Calu3 (cell line): ENCODE results near the gene LCOR. TPM values are rescaled to one million over a fixed set of nuclear protein-coding genes. Genes with fewer than 3 reads are reported as not detected.

Experiments used
- BruUV-seq: library from RNA; stranded (reverse); fragments of 400-500 nt; replicated peaks from 2 replicates; lab custom pipeline; 2021; lab: Mats Ljungman, UMichigan
- CTCF ChIA-PET: fragments of 300-600 bp; sonication (Branson Sonifier 250); formaldehyde crosslinking; loops from one replicate; lab custom pipeline; 2022; ENCODE audit warnings: antibody characterized with exemption; lab: Charles Lee
- DNase-seq: peaks from one replicate; pipeline ENCODE4 v3.0.0; 2022
- H3K27ac Mint-ChIP-seq: one replicate; pipeline ENCODE4 v1.8.0; 2022; ENCODE audit warnings: mixed read lengths; ENCODE audit not compliant: unreplicated experiment
- H3K27me3 Mint-ChIP-seq: one replicate; pipeline ENCODE4 v1.8.0; 2022; ENCODE audit warnings: mixed read lengths; ENCODE audit not compliant: unreplicated experiment
- H3K36me3 Mint-ChIP-seq: one replicate; pipeline ENCODE4 v1.8.0; 2022; ENCODE audit warnings: mild to moderate bottlenecking, moderate library complexity, mixed read lengths; ENCODE audit not compliant: insufficient read depth, unreplicated experiment
- H3K4me1 Mint-ChIP-seq: one replicate; pipeline ENCODE4 v1.8.0; 2022; ENCODE audit warnings: mild to moderate bottlenecking, low read depth, mixed read lengths; ENCODE audit not compliant: unreplicated experiment
- H3K4me3 Mint-ChIP-seq: one replicate; pipeline ENCODE4 v1.8.0; 2022; ENCODE audit warnings: mild to moderate bottlenecking, low read depth, moderate library complexity, mixed read lengths; ENCODE audit not compliant: unreplicated experiment
- H3K9me3 Mint-ChIP-seq: one replicate; pipeline ENCODE4 v1.8.0; 2022; ENCODE audit warnings: low read depth, mixed read lengths; ENCODE audit not compliant: unreplicated experiment
- intact Hi-C: fragments of 100-400 bp; cut with micrococcal nuclease; formaldehyde crosslinking; loops from one replicate; pipeline ENCODE4 v1.10.0; 2022; ENCODE audit not compliant: unreplicated experiment
- total RNA-seq: library from RNA; stranded (reverse); gene quantifications from 2 replicates; pipeline ENCODE4 v1.2.3, GENCODE V29; 2022
- TF ChIP-seq, protein P1 (sequence below): fragments of 200-600 bp; IDR thresholded peaks from one replicate; pipeline ENCODE4 v1.8.0; 2022; ENCODE audit warnings: antibody characterized with exemption; ENCODE audit not compliant: unreplicated experiment

LCOR gene
- total RNA-seq, 1 experiment from 2014 or later, result 50.1 TPM

DNA sequence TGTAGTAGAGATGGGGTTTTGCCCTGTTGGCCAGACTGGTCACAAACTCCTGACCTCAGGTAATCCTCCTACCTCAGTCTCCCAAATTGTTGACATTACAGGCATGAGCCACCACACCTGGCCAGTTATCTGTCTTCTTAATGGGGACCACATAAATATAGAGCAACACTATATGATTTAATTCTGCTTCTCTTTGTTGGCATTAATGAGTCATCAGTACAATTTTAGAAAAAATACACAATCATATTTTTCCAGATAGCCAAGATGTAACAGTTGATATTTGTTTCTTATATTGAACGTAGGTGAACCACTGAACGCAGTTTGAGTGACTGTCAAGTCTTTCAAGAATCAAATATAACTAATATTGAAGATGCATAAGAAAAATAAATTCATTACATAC lies 48.5 kb downstream of the LCOR start:
- Mint-ChIP-seq H3K36me3 (no peaks in the 10 kb centered on the region), H3K27ac (no peak overlapping the region), H3K9me3 (no peaks in the 10 kb centered on the region), H3K27me3 (no peaks in the 10 kb centered on the region), H3K4me1 (peaks cover 16% of the 10 kb centered on the region), H3K4me3 (no peak overlapping the region)
- TF ChIP-seq, protein P1, sequence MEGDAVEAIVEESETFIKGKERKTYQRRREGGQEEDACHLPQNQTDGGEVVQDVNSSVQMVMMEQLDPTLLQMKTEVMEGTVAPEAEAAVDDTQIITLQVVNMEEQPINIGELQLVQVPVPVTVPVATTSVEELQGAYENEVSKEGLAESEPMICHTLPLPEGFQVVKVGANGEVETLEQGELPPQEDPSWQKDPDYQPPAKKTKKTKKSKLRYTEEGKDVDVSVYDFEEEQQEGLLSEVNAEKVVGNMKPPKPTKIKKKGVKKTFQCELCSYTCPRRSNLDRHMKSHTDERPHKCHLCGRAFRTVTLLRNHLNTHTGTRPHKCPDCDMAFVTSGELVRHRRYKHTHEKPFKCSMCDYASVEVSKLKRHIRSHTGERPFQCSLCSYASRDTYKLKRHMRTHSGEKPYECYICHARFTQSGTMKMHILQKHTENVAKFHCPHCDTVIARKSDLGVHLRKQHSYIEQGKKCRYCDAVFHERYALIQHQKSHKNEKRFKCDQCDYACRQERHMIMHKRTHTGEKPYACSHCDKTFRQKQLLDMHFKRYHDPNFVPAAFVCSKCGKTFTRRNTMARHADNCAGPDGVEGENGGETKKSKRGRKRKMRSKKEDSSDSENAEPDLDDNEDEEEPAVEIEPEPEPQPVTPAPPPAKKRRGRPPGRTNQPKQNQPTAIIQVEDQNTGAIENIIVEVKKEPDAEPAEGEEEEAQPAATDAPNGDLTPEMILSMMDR, result no peak
- BruUV-seq, result no TSS peak
- CTCF ChIA-PET, result no interaction called here
- no peak for DNase-seq
- intact Hi-C loops, result no loop called here

DNA sequence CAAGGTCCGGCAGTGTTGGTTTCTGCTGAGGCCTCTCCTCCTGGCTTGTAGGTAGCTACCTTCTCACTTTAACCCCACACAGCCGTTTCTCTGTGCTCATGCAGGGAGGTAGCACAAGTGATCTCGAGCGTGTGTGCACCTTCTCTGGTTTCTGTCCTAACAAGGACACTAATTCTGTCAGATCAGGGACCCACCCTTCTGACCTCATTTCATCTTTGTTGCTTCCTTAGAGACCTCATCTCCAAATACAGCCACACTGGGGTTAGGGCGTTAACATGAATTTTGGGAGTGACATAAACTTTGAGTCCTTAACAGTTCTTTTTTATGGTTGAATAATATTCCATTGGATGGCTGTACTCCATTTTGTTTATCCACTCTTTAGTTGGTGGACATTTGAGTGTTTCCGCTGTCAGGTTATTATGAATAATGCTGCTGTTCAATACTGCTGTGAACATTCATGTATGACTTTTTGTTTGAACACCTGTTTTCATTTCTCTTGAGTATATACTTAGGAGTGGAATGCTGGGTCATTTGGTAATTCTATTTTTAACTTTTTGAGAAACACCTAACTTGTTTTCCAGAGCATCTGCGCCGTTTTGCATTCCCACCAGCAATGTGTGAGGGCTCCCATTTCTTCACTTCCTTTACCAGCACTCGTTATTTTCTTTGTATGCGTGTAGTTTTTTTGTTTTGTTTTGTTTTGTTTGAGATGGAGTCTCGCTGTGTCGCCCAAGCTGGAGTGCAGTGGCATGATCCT lies 57.5 kb downstream of the LCOR start:
- no TSS peak for BruUV-seq
- TF ChIP-seq, protein P1, result no peak
- peak overlapping the region; percentile 63 for H3K27ac Mint-ChIP-seq
- H3K36me3 Mint-ChIP-seq, result peaks cover 5% of the 10 kb centered on the region
- intact Hi-C loops, result no loop called here
- H3K27me3 Mint-ChIP-seq, result no peaks in the 10 kb centered on the region
- CTCF ChIA-PET, result no interaction called here
- H3K9me3 Mint-ChIP-seq, result no peaks in the 10 kb centered on the region
- peak overlapping the region; percentile 57 for H3K4me3 Mint-ChIP-seq
- H3K4me1 Mint-ChIP-seq, result peaks cover 19% of the 10 kb centered on the region
- DNase-seq, result no peak

DNA sequence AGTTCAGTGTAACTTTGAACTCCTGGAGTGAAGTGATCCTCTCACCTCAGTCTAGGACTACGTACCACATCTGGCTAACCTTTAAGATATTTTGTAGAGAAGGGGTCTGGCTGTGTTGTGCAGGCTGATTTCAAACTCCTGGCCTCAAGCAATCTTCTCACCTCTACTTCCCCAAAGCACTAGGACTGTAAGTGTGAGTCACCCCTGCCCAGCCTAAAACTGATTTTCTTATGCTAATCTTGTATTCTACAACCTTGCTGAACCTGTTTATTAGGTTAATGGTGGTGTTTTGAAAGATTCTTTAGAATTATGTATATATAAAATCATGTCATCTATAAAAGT lies 58.0 kb downstream of the LCOR start:
- H3K27ac Mint-ChIP-seq, result peak overlapping the region; percentile 63
- peak; percentile 12 for DNase-seq
- H3K4me1 Mint-ChIP-seq, result peaks cover 23% of the 10 kb centered on the region
- H3K4me3 Mint-ChIP-seq, result peak overlapping the region; percentile 57
- TF ChIP-seq, protein P1, result no peak
- peaks cover 5% of the 10 kb centered on the region for H3K36me3 Mint-ChIP-seq
- BruUV-seq, result no TSS peak
- H3K9me3 Mint-ChIP-seq, result no peaks in the 10 kb centered on the region
- H3K27me3 Mint-ChIP-seq, result no peaks in the 10 kb centered on the region
- intact Hi-C loops, result no loop called here
- CTCF ChIA-PET, result interaction anchor here (0.6 to 0.7 kb wide), 2 partner anchors 50 to 376 kb away, joined by 3 read pairs; partner anchors contain the start of gene TLL2

DNA sequence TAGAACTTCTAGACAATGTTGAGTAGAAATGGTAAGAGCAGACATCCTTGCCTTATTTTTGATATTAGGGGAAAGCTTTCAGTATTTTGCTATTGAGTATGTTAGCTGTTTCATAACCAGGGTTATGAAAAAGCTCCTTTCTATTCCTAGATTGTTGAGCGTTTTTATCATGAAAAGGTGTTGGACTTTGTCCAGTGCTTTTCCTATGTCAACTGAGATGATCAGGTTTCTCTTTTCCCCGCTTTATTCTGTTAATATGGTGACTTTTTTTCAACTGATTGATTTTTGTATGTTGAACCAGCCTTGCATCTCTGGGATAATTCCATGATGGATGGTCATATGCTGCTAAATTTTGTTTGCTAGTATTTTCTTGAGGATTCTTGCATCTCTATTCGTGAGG lies 58.5 kb downstream of the LCOR start:
- Mint-ChIP-seq H3K4me3 (peak overlapping the region; percentile 57), H3K9me3 (no peaks in the 10 kb centered on the region), H3K4me1 (peaks cover 28% of the 10 kb centered on the region), H3K27ac (peak overlapping the region; percentile 63), H3K36me3 (peaks cover 5% of the 10 kb centered on the region), H3K27me3 (no peaks in the 10 kb centered on the region)
- no peak for DNase-seq
- TF ChIP-seq, protein P1, result no peak
- BruUV-seq, result no TSS peak
- CTCF ChIA-PET, result interaction anchor here (0.6 to 0.7 kb wide), 2 partner anchors 50 to 377 kb away, joined by 3 read pairs; partner anchors contain the start of gene TLL2
- intact Hi-C loops, result no loop called here
